MM.1S (cell line): ENCODE measurements around the gene TRABD2B.
A peak's percentile ranks its signal among the peaks of the same experiment; 100 is the strongest.

Experiments
- DNase-seq: peaks from one replicate; pipeline ENCODE4 v3.0.0-alpha.2; 2015
- H2AFZ ChIP-seq: fragments of 300-600 bp; sonication (generic); 2 replicates; pipeline ENCODE4 v1.6.0; 2016; ENCODE audit warnings: antibody characterized with exemption, low read length
- H3F3A ChIP-seq: fragments of 300-600 bp; sonication (generic); 2 replicates; pipeline ENCODE4 v1.6.1; 2016; ENCODE audit warnings: mild to moderate bottlenecking, antibody characterized with exemption, low read length, moderate library complexity, mixed read lengths; ENCODE audit not compliant: insufficient read depth
- H3K27ac ChIP-seq: fragments of 300-600 bp; sonication (generic); 2 replicates; pipeline ENCODE4 v1.5.1; 2016; ENCODE audit warnings: mild to moderate bottlenecking, low read length
- H3K27me3 ChIP-seq: fragments of 300-600 bp; sonication (generic); replicated peaks from 2 replicates; pipeline ENCODE4 v1.6.0; 2016; ENCODE audit warnings: low read length; ENCODE audit not compliant: insufficient read depth
- H3K36me3 ChIP-seq: fragments of 300-600 bp; sonication (generic); replicated peaks from 2 replicates; pipeline ENCODE4 v1.6.1; 2016; ENCODE audit warnings: mild to moderate bottlenecking, low read length, mixed read lengths; ENCODE audit not compliant: insufficient read depth
- H3K4me1 ChIP-seq: fragments of 300-600 bp; sonication (generic); 2 replicates; pipeline ENCODE4 v1.6.1; 2016; ENCODE audit warnings: low read length, mixed read lengths
- H3K4me2 ChIP-seq: fragments of 300-600 bp; sonication (generic); 2 replicates; pipeline ENCODE4 v1.6.0; 2016; ENCODE audit warnings: low read depth, low read length
- H3K4me3 ChIP-seq: fragments of 300-600 bp; sonication (generic); 2 replicates; pipeline ENCODE4 v1.5.1; 2016; ENCODE audit warnings: low read length, mixed read lengths
- H3K79me2 ChIP-seq: fragments of 300-600 bp; sonication (generic); 2 replicates; pipeline ENCODE4 v1.6.1; 2016; ENCODE audit warnings: mixed run types, low read length, mixed read lengths
- H3K9ac ChIP-seq: fragments of 300-600 bp; sonication (generic); 2 replicates; pipeline ENCODE4 v1.6.1; 2016; ENCODE audit warnings: low read length, mixed read lengths
- H3K9me2 ChIP-seq: fragments of 300-600 bp; sonication (generic); replicated peaks from 2 replicates; pipeline ENCODE4 v1.6.1; 2016; ENCODE audit warnings: mild to moderate bottlenecking, low read length, mixed read lengths; ENCODE audit not compliant: insufficient read depth
- H3K9me3 ChIP-seq: fragments of 300-600 bp; sonication (generic); replicated peaks from 2 replicates; pipeline ENCODE4 v1.6.1; 2016; ENCODE audit warnings: mild to moderate bottlenecking, low read length, mixed read lengths; ENCODE audit not compliant: insufficient read depth
- H4K20me1 ChIP-seq: fragments of 300-600 bp; sonication (generic); 2 replicates; pipeline ENCODE4 v1.6.1; 2016; ENCODE audit warnings: mild to moderate bottlenecking, low read length, moderate library complexity, mixed read lengths; ENCODE audit not compliant: insufficient read depth
- EZH2 ChIP-seq: fragments of 300-600 bp; sonication (generic); optimal IDR thresholded peaks from 2 replicates; pipeline ENCODE3; 2017; ENCODE audit warnings: low read depth, mild to moderate bottlenecking, antibody characterized with exemption, low read length, mixed read lengths
- EZH2phosphoT487 ChIP-seq: fragments of 300-600 bp; sonication (generic); IDR thresholded peaks from 2 replicates; pipeline ENCODE4 v1.6.1; 2018; ENCODE audit warnings: antibody characterized with exemption, low read length
- TF ChIP-seq, protein P1 (sequence below): fragments of 300-600 bp; sonication (generic); IDR thresholded peaks from 2 replicates; pipeline ENCODE4 v1.5.1; 2016; ENCODE audit warnings: antibody characterized with exemption, low read length, mixed read lengths

TRABD2B gene

DNA sequence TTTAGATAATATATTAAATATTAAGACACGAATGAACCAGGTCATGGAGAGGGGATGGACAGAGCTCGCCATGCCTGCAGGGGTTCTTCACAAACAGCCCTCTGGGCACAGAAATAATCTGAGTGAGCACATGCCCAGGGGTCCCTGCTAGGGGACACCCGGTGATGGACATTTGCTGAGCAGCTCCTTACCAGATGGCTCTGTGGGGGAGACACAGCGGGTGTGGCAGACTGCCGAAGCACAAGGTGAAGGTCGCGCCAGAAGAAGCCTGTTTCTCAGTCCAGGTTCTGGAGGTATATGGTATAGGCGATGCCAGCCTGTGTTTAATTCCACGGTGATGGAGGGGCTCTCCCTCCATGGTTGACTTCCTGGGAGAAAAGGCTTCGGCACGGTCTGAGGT is 9.6 kb downstream of the TRABD2B start:
- H3K4me1 ChIP-seq = peaks cover 11% of the 10 kb centered on the region
- peaks cover 4% of the 10 kb centered on the region for H3K27me3 ChIP-seq
- H3K4me2 ChIP-seq = no peak overlapping the region
- TF ChIP-seq EZH2phosphoT487 (no peak), EZH2 (no peak)
- TF ChIP-seq, protein P1, sequence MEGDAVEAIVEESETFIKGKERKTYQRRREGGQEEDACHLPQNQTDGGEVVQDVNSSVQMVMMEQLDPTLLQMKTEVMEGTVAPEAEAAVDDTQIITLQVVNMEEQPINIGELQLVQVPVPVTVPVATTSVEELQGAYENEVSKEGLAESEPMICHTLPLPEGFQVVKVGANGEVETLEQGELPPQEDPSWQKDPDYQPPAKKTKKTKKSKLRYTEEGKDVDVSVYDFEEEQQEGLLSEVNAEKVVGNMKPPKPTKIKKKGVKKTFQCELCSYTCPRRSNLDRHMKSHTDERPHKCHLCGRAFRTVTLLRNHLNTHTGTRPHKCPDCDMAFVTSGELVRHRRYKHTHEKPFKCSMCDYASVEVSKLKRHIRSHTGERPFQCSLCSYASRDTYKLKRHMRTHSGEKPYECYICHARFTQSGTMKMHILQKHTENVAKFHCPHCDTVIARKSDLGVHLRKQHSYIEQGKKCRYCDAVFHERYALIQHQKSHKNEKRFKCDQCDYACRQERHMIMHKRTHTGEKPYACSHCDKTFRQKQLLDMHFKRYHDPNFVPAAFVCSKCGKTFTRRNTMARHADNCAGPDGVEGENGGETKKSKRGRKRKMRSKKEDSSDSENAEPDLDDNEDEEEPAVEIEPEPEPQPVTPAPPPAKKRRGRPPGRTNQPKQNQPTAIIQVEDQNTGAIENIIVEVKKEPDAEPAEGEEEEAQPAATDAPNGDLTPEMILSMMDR = no peak
- DNase-seq = no peak
- H3K4me3 ChIP-seq = no peak overlapping the region
- no peak overlapping the region for H3K27ac ChIP-seq
- H3K79me2 ChIP-seq = no peaks in the 10 kb centered on the region
- no peaks in the 10 kb centered on the region for H4K20me1 ChIP-seq
- no peaks in the 10 kb centered on the region for H3K9me2 ChIP-seq
- no peak overlapping the region for H2AFZ ChIP-seq
- no peaks in the 10 kb centered on the region for H3F3A ChIP-seq
- H3K9ac ChIP-seq = no peak overlapping the region
- H3K9me3 ChIP-seq = no peaks in the 10 kb centered on the region
- H3K36me3 ChIP-seq = no peaks in the 10 kb centered on the region

DNA sequence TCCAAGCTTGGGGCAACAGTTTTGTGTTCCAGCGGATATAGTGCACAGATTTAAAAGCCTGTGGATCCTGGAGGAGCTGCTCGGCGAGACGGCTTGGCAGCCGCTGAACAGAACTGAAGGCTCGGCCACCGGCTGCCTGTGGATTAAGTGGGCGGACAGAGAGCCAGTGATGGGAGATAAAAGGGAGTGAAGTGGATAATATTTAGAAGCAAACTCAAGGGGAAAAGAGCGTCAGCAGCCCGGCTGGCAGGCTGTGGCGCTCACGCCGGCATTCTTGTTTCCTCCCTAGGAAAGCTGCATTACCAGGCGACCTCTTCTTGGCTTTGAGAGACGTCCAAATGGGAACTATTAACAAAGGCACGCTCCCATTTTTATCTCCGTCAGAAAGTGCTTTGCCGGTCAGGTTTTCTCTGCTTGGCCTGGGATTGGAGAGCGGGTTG is 10.4 kb downstream of the TRABD2B start:
- Histone ChIP-seq H3K4me2 (no peak overlapping the region), H3K27me3 (no peaks in the 10 kb centered on the region; the same call in 1 of the 2 replicates), H2AFZ (no peak overlapping the region), H3K9ac (no peak overlapping the region), H3K27ac (no peak overlapping the region), H3K79me2 (no peaks in the 10 kb centered on the region), H3K4me3 (no peak overlapping the region), H3F3A (no peaks in the 10 kb centered on the region), H3K9me3 (no peaks in the 10 kb centered on the region), H4K20me1 (no peaks in the 10 kb centered on the region), H3K36me3 (no peaks in the 10 kb centered on the region), H3K9me2 (no peaks in the 10 kb centered on the region), H3K4me1 (peaks cover 11% of the 10 kb centered on the region)
- TF ChIP-seq EZH2 (no peak), EZH2phosphoT487 (no peak)
- TF ChIP-seq, protein P1 = no peak
- no peak for DNase-seq

DNA sequence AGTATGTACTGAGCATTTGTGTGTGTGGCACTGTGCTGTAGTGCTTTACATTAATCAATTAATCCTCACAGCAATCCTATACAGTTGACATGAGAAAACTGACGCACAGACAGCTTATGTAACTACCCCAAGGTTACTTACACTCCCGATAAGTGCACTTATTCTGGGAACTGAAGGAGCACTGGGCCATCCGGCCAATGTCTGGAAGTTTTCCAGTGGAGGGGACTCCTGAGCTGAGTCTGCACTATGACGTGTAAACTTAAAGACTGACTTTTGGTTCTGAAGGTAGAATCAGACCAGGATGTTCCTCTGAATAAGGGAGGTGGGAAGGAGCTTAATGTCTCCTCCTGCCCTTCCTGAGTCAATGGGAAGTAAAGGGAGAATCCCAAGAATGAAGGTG is 12.2 kb downstream of the TRABD2B start:
- H2AFZ ChIP-seq = no peak overlapping the region

DNA sequence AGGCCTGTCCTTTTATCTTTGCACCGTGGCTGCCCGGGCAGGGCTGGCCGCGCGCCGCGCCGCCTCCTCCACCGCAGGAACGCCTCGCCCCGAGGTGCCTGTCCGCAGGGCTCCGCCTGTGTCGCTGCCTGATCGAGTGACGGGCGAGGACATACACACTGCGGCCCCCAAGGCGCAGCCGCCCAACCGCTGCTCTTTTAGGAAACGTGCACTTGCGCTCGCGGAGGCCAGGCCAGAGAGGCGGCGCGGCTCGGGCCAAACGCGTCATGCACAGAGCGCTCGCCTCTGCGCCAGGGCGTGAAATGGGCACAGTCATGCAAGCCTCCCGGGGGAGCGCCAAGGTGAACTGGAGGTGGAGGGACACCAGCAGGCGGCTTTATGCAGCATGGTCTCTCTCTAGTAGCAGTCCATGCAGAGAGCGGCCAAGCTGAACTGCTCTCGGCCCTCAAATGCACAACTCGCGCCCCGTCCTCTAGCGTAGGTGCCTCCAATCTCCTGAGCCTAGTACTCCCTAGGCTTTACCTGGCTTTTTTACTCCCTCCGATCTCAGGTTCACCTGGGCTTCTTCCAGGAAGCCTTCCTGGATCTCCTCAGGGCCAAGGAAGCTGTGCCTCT is 12.9 kb downstream of the TRABD2B start:
- Histone ChIP-seq H3K9me3 (no peaks in the 10 kb centered on the region), H3K36me3 (no peaks in the 10 kb centered on the region), H3K79me2 (no peaks in the 10 kb centered on the region), H3F3A (no peaks in the 10 kb centered on the region), H3K4me2 (peak overlapping the region; percentile 50; the same call in 1 of the 2 replicates), H3K9ac (no peak overlapping the region), H3K4me1 (peaks cover 11% of the 10 kb centered on the region), H3K9me2 (no peaks in the 10 kb centered on the region), H3K4me3 (peak overlapping the region; percentile 26; the same call in 1 of the 2 replicates), H4K20me1 (no peaks in the 10 kb centered on the region), H3K27ac (no peak overlapping the region; the same call in 1 of the 2 replicates), H3K27me3 (no peaks in the 10 kb centered on the region), H2AFZ (0 out of 2 replicates have a peak overlapping the region, but pooled peaks have one; percentile 46)
- TF ChIP-seq, protein P1 = no peak
- no peak for TF ChIP-seq EZH2
- no peak for TF ChIP-seq EZH2phosphoT487
- peak; percentile 59 for DNase-seq

More for the DNA sequence above, 12.2 kb downstream of the TRABD2B start:
- Histone ChIP-seq H3K4me2 (peak overlapping the region; percentile 50; the same call in 1 of the 2 replicates), H3K4me1 (peaks cover 11% of the 10 kb centered on the region), H3K36me3 (no peaks in the 10 kb centered on the region), H3K4me3 (no peak overlapping the region), H3K27ac (no peak overlapping the region), H3K9ac (no peak overlapping the region), H3K79me2 (no peaks in the 10 kb centered on the region), H3K27me3 (no peaks in the 10 kb centered on the region; the same call in 1 of the 2 replicates), H3K9me2 (no peaks in the 10 kb centered on the region), H3K9me3 (no peaks in the 10 kb centered on the region), H4K20me1 (no peaks in the 10 kb centered on the region), H3F3A (no peaks in the 10 kb centered on the region)
- TF ChIP-seq EZH2 (no peak), EZH2phosphoT487 (no peak)
- DNase-seq = no peak
